ENCODE measurements around the gene ATP6V0A1. TPM values are rescaled to one million over a fixed set of nuclear protein-coding genes. Genes with fewer than 3 reads are reported as not detected.

The ATP6V0A1 gene
- polyA plus RNA-seq, 1 donor from 2014 or later = 92.1 TPM

DNA sequence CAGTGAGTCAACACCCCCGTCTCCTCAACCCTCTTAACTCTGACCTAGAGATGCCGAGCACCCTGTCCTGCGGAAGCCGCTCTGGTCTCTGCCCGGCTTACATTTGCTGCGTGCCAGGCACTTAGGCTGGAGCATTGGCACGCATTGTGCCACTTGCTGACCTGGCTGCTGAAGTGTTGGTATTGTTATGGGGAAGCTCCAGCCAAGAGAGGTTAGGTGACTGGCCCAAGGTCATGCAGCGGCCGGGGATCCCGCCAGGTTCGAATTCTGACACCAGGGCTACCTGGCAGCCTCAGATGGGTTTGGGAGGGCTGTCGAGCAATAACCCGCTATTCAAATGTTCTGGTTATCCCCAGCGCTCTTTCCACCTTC, 89.0 kb downstream of the ATP6V0A1 start:
- TF ChIP-seq TAF1 (IDR thresholded peaks at IDR 0.05; ENCODE audit: low read depth) = no peak
- TF ChIP-seq EP300 (conservative IDR thresholded peaks at IDR 0.05; ENCODE audit: poor library complexity, severe bottlenecking) = no peak
- H3K4me2 ChIP-seq (ENCODE audit: low read length) = no peak overlapping the region
- H3K9me2 ChIP-seq (ENCODE audit: insufficient read depth, low read length) = no peaks in the 10 kb centered on the region

GRCh38 chr17:42548070-42548837, 89.6 kb downstream of the ATP6V0A1 start:
- Histone ChIP-seq H3K27ac (ENCODE audit: low read length) (no peak overlapping the region), H4K20me1 (ENCODE audit: insufficient read depth) (no peaks in the 10 kb centered on the region), H2AFZ (ENCODE audit: low read depth, low read length) (no peak overlapping the region), H3K79me2 (replicated peaks; ENCODE audit: insufficient read depth, low read length) (no peaks in the 10 kb centered on the region), H3K36me3 (ENCODE audit: insufficient read depth, low read length) (no peaks in the 10 kb centered on the region), H3K9ac (ENCODE audit: low read length) (no peak overlapping the region), H3K9me3 (ENCODE audit: low read length) (no peaks in the 10 kb centered on the region), H3K4me3 (ENCODE audit: low read length) (peak overlapping the region; percentile 50), H3K27me3 (ENCODE audit: insufficient read depth, low read depth, low read length) (no peaks in the 10 kb centered on the region), H3K9me2 (ENCODE audit: insufficient read depth, low read length) (no peaks in the 10 kb centered on the region), H3F3A (ENCODE audit: insufficient read depth, low read length, poor library complexity, severe bottlenecking) (no peaks in the 10 kb centered on the region), H3K4me2 (ENCODE audit: low read length) (no peak overlapping the region)
- TF ChIP-seq RAD21 (conservative IDR thresholded peaks at IDR 0.05) (no peak), EZH2 (IDR thresholded peaks at IDR 0.05; ENCODE audit: borderline replicate concordance, insufficient read depth, low read length, poor library complexity, severe bottlenecking) (no peak), POLR2AphosphoS5 (IDR thresholded peaks at IDR 0.05) (no peak), SMC3 (conservative IDR thresholded peaks at IDR 0.05; ENCODE audit: poor library complexity) (no peak), EP300 (conservative IDR thresholded peaks at IDR 0.05; ENCODE audit: poor library complexity, severe bottlenecking) (no peak), TAF1 (IDR thresholded peaks at IDR 0.05; ENCODE audit: low read depth) (no peak), CTCF (IDR thresholded peaks at IDR 0.05; ENCODE audit: poor library complexity, severe bottlenecking) (no peak), MXI1 (conservative IDR thresholded peaks at IDR 0.05; ENCODE audit: poor library complexity, severe bottlenecking) (no peak)
- TF ChIP-seq, protein P1, sequence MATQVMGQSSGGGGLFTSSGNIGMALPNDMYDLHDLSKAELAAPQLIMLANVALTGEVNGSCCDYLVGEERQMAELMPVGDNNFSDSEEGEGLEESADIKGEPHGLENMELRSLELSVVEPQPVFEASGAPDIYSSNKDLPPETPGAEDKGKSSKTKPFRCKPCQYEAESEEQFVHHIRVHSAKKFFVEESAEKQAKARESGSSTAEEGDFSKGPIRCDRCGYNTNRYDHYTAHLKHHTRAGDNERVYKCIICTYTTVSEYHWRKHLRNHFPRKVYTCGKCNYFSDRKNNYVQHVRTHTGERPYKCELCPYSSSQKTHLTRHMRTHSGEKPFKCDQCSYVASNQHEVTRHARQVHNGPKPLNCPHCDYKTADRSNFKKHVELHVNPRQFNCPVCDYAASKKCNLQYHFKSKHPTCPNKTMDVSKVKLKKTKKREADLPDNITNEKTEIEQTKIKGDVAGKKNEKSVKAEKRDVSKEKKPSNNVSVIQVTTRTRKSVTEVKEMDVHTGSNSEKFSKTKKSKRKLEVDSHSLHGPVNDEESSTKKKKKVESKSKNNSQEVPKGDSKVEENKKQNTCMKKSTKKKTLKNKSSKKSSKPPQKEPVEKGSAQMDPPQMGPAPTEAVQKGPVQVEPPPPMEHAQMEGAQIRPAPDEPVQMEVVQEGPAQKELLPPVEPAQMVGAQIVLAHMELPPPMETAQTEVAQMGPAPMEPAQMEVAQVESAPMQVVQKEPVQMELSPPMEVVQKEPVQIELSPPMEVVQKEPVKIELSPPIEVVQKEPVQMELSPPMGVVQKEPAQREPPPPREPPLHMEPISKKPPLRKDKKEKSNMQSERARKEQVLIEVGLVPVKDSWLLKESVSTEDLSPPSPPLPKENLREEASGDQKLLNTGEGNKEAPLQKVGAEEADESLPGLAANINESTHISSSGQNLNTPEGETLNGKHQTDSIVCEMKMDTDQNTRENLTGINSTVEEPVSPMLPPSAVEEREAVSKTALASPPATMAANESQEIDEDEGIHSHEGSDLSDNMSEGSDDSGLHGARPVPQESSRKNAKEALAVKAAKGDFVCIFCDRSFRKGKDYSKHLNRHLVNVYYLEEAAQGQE (IDR thresholded peaks at IDR 0.05; ENCODE audit: borderline replicate concordance) = no peak

More for the DNA sequence above, 89.0 kb downstream of the ATP6V0A1 start:
- no peaks in the 10 kb centered on the region for H3K27me3 ChIP-seq (ENCODE audit: insufficient read depth, low read depth, low read length)
- no peak overlapping the region for H2AFZ ChIP-seq (ENCODE audit: low read depth, low read length)
- H3F3A ChIP-seq (ENCODE audit: insufficient read depth, low read length, poor library complexity, severe bottlenecking) = no peaks in the 10 kb centered on the region
- no peaks in the 10 kb centered on the region for H3K36me3 ChIP-seq (ENCODE audit: insufficient read depth, low read length)
- no peak overlapping the region for H3K27ac ChIP-seq (ENCODE audit: low read length)
- H3K9ac ChIP-seq (ENCODE audit: low read length) = no peak overlapping the region
- no peaks in the 10 kb centered on the region for H4K20me1 ChIP-seq (ENCODE audit: insufficient read depth)
- H3K79me2 ChIP-seq (replicated peaks; ENCODE audit: insufficient read depth, low read length) = no peaks in the 10 kb centered on the region
- no peaks in the 10 kb centered on the region for H3K9me3 ChIP-seq (ENCODE audit: low read length)
- H3K4me3 ChIP-seq (ENCODE audit: low read length) = no peak overlapping the region

All from neural cell (in vitro differentiated cells).